Breast epithelium (tissue), 4 donors: ENCODE data around the gene HAGH. TPM values are rescaled to one million over a fixed set of nuclear protein-coding genes. Genes with fewer than 3 reads are reported as not detected.

Experiments
- DNase-seq, 2 donors: peaks; one replicate each; pipeline ENCODE4 v3.0.0-alpha.2; 2019; ENCODE audit warnings: low spot score in 2 of 2
- H3K27ac ChIP-seq, 2 donors: fragments of 200-600 bp; sonication (generic) in 1 of 2; one replicate each; pipeline ENCODE4 v1.5.1; 2016 to 2019; ENCODE audit warnings: mild to moderate bottlenecking in 1 of 2
- H3K27me3 ChIP-seq, 2 donors: fragments of 200-600 bp; sonication (generic) in 1 of 2; one replicate each; pipeline versions ENCODE4 v1.5.1 to v1.6.0; 2017 to 2019; ENCODE audit warnings: control low read depth in 1 of 2, mild to moderate bottlenecking in 1 of 2
- H3K36me3 ChIP-seq: fragments of 200-600 bp; one replicate; pipeline ENCODE4 v1.5.1; 2019
- H3K4me1 ChIP-seq, 2 donors: fragments of 200-600 bp; sonication (generic); one replicate each; pipeline ENCODE4 v1.5.1; 2016 to 2019; ENCODE audit warnings: control low read depth in 1 of 2
- H3K4me3 ChIP-seq, 3 donors: fragments of 200-600 bp; sonication (generic); 1 replicate in 2 of 3; 2 replicates in 1 of 3; pipeline ENCODE4 v1.5.1; 2016 to 2019; ENCODE audit warnings: mild to moderate bottlenecking in 3 of 3, moderate library complexity in 2 of 3
- H3K9me3 ChIP-seq, 2 donors: fragments of 200-600 bp; sonication (generic) in 1 of 2; one replicate each; pipeline ENCODE4 v1.5.1; 2016 to 2019; ENCODE audit warnings: control low read depth in 1 of 2
- POLR2A ChIP-seq: fragments of 450-650 bp; IDR thresholded peaks from one replicate; pipeline ENCODE4 v1.6.1; 2016; ENCODE audit warnings: antibody characterized with exemption, mild to moderate bottlenecking, moderate library complexity
- POLR2AphosphoS5 ChIP-seq, 3 donors: sonication (generic); formaldehyde crosslinking; IDR thresholded peaks; one replicate each; pipeline ENCODE4 v1.6.1; 2017; ENCODE audit warnings: antibody characterized with exemption in 3 of 3
- intact Hi-C: fragments of 100-400 bp; cut with DNase I; formaldehyde crosslinking; loops from one replicate; pipeline ENCODE4 v1.15.1; 2023; ENCODE audit warnings: low total_unique reads
- total RNA-seq, 3 donors: library from RNA; depleted of rRNA; stranded (reverse); fragments of >200 nt; gene quantifications; one replicate each; pipeline ENCODE4 v1.1.0, GENCODE V29; 2016
- TF ChIP-seq, protein P1 (sequence below), 3 donors: fragments of 450-650 bp; IDR thresholded peaks; one replicate each; pipeline ENCODE4 v1.5.1; 2016 to 2017; ENCODE audit warnings: antibody characterized with exemption in 3 of 3, mild to moderate bottlenecking in 3 of 3, moderate library complexity in 3 of 3

The HAGH gene
- total RNA-seq, 3 donors from 2014 or later: 61.9 to 114 (median 74.7) TPM

DNA sequence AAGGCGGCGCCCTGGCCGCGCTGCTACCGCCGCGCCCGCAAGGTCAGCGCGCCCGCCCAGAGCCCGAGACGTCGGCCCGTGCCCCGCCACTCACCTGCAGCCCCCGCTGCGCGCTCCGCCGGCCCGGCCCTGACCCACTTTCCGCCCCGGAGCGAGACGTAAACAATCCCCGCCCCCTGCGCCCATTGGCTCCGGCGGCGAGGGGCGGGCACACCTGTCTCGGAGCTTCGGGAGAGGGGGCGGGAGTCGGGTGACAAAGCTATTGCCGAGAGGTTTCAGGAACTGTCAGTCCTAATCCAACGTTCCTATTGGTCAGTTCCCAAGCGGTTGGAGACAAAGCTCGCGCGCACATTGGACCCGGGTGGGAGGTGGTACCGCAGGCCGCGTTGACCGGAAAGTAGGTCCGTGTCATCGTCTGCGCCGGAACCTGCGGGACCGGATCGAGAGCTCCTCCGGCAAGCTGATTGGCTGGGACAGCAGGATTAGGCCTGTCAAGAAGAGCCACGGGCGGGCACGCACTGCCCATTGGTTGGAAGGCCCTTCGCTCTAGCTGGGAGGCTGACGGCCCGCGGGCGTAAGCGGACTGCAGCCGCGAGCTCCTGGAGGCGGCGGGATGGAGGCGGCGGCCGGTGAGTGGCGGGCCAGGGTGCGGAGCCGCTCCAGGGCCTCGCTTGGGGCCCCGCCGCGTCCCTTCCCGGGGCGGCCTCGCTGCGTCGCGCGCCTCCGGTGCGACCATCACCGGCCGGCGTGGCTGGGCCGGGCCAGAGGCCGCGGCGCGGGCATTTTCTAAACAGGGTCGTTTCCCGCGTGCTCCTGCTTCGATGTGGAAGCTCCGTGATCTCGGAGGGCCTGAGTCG lies 44.0 kb downstream of the HAGH start, which contains the start of the genes NUBP2 and SPSB3:
Gene NUBP2, plus strand, starts transcription at position 553 of the 857 bp plus-strand sequence. Its CDS starts 61 bp downstream, at position 614.
Gene SPSB3, minus strand, starts transcription at position 164 of the 857 bp plus-strand sequence. CDS start 1,088 bp downstream, outside the sequence.
- TF ChIP-seq POLR2A (no peak), POLR2AphosphoS5 (IDR thresholded peaks at IDR 0.05) (peak; percentile 25 to 76 (median 75))
- TF ChIP-seq, protein P1, sequence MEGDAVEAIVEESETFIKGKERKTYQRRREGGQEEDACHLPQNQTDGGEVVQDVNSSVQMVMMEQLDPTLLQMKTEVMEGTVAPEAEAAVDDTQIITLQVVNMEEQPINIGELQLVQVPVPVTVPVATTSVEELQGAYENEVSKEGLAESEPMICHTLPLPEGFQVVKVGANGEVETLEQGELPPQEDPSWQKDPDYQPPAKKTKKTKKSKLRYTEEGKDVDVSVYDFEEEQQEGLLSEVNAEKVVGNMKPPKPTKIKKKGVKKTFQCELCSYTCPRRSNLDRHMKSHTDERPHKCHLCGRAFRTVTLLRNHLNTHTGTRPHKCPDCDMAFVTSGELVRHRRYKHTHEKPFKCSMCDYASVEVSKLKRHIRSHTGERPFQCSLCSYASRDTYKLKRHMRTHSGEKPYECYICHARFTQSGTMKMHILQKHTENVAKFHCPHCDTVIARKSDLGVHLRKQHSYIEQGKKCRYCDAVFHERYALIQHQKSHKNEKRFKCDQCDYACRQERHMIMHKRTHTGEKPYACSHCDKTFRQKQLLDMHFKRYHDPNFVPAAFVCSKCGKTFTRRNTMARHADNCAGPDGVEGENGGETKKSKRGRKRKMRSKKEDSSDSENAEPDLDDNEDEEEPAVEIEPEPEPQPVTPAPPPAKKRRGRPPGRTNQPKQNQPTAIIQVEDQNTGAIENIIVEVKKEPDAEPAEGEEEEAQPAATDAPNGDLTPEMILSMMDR (IDR thresholded peaks at IDR 0.05): no peak
- Histone ChIP-seq H3K27ac (peak within 1 kb of the TSS; percentile 83 to 91), H3K4me3 (peak within 1 kb of the TSS; percentile 77 to 96 (median 94)), H3K4me1 (peaks cover 0 to 15% of the 10 kb centered on the region in 2 donors), H3K36me3 (no peaks in the 10 kb centered on the region), H3K9me3 (no peaks in the 10 kb centered on the region), H3K27me3 (no peaks in the 10 kb centered on the region)
- intact Hi-C loops: no loop called here
- DNase-seq: peak; percentile 100

DNA sequence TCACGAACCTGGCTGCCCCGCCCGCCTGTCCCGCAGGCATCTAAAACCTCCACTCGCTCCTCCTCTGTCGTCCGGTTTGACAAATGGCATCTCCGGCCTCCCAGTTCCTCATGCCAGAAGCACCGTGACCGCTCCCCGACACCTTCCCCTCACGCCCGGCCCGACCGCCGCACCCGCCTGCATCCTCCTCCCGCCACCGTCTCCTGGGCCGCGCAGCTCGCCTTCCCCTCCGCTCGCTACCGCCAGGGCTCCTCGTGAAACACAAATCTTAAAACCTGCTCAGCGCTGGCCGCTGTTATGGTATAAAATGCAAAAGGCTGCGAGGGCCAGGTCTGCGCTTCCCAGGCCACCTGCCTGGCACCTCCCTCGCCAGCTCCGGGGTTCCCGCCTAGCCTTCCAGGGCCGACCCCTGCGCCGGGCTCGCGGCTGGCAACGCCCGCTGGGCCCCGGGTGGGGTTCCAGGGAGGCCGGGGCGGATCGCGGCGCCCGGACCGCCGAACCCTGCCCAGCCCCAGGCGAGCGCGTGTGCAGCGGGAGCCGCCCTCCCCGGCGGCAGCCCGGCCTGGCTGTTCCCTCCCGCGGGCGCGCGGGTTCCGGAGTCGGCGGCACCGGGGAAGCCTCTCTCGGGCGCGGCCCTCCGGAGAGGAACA lies 44.7 kb downstream of the HAGH start:
- no peak for TF ChIP-seq POLR2AphosphoS5 (IDR thresholded peaks at IDR 0.05)
- TF ChIP-seq, protein P1 (IDR thresholded peaks at IDR 0.05): peak; percentile 15 to 18 (median 16)
- intact Hi-C loops: no loop called here
- Histone ChIP-seq H3K9me3 (no peaks in the 10 kb centered on the region), H3K27ac (peak overlapping the region; percentile 83 to 91), H3K27me3 (no peaks in the 10 kb centered on the region), H3K4me3 (peak overlapping the region; percentile 77 to 96 (median 94)), H3K4me1 (peaks cover 0 to 15% of the 10 kb centered on the region in 2 donors), H3K36me3 (peaks cover under 1% of the 10 kb centered on the region)
- DNase-seq: no peak

- TF ChIP-seq, protein P1 (IDR thresholded peaks at IDR 0.05): no peak
- TF ChIP-seq POLR2A (no peak), POLR2AphosphoS5 (IDR thresholded peaks at IDR 0.05) (no peak)
- no peaks in the 10 kb centered on the region for H3K27me3 ChIP-seq
- peak overlapping the region; percentile 83 to 91 for H3K27ac ChIP-seq
- no peak for DNase-seq
- peak overlapping the region; percentile 77 to 96 (median 94) for H3K4me3 ChIP-seq
- H3K36me3 ChIP-seq: peaks cover 5% of the 10 kb centered on the region
- H3K4me1 ChIP-seq: peaks cover 0 to 15% of the 10 kb centered on the region in 2 donors
- intact Hi-C loops: no loop called here
- H3K9me3 ChIP-seq: no peaks in the 10 kb centered on the region
These were observed 45.4 kb downstream of the HAGH start for GRCh38 chr16:1781254-1781653.

DNA sequence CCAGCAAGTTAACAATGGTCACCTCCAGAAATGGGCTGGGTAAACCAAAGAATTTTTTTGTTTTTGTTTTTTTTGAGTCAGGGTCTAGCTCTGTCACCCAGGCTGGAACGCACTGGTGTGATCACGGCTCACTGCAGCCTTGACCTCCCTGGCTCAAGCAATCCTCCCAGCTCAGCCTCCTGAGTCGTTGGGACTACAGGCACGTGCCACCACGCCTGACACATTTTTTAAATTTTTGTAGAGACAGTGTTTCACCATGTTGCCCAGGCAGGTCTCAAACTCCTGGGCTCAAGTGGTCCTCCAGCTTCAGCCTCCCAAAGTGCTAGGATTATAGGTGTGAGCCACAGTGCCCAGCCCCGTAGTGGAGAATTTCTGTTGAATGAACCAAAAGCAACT lies 46.0 kb downstream of the HAGH start:
- DNase-seq: no peak
- no peaks in the 10 kb centered on the region for H3K27me3 ChIP-seq
- H3K9me3 ChIP-seq: no peaks in the 10 kb centered on the region
- intact Hi-C loops: no loop called here
- H3K4me3 ChIP-seq: peak overlapping the region in 1 of 3 donors; percentile 96
- peaks cover 5% of the 10 kb centered on the region for H3K36me3 ChIP-seq
- H3K4me1 ChIP-seq: peaks cover 0 to 15% of the 10 kb centered on the region in 2 donors
- no peak overlapping the region for H3K27ac ChIP-seq
- TF ChIP-seq, protein P1 (IDR thresholded peaks at IDR 0.05): no peak
- TF ChIP-seq POLR2A (no peak), POLR2AphosphoS5 (IDR thresholded peaks at IDR 0.05) (no peak)
